ENCODE data around the gene MAN1A1.

The MAN1A1 gene

DNA sequence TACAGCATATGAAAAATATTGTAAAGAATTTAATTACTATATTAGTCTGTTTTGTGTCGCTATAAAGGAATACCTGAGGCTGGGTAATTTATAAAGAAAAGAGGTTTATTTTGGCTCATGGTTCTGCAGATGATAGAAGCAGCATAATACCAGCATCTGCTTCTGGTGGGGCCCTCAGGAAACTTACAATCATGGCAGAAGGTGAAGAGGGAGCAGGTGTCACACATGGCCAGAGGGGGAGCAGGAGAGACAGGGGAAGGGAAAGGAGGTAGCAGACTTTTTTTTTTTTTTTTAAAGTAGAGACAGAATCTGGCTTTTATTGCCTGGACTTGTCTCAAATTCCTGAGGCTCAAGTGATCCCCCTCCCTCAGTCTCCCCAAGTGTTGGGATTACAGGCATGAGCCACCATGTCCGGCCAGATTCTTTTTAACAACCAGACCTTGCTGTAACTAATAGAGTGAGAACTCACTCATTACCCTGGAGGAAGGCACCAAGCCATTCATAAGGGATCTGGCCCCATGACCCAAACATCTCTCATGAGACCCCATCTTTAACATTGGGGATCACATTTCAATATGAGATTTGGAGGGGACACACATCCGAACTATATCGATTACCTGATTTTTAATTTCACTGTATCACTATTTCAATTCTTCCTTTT is 64.6 kb downstream of the MAN1A1 start:
- DNase-seq = no peak
- peaks cover 12% of the 10 kb centered on the region for H3K9me3 Mint-ChIP-seq
- no peaks in the 10 kb centered on the region for H3K27me3 Mint-ChIP-seq (ENCODE audit: low read depth, poor library complexity)
- H3K27ac Mint-ChIP-seq = no peak overlapping the region
- H3K4me1 Mint-ChIP-seq = peaks cover 17% of the 10 kb centered on the region
- H3K4me3 Mint-ChIP-seq = no peak overlapping the region
- peaks cover 47% of the 10 kb centered on the region for H3K36me3 Mint-ChIP-seq (ENCODE audit: low read depth)
- no peak for TF ChIP-seq CTCF (IDR thresholded peaks at IDR 0.05)

GRCh38 chr6:119283979-119284545 is 65.5 kb downstream of the MAN1A1 start:
- H3K4me3 Mint-ChIP-seq = no peak overlapping the region
- peaks cover 47% of the 10 kb centered on the region for H3K36me3 Mint-ChIP-seq (ENCODE audit: low read depth)
- no peak overlapping the region for H3K27ac Mint-ChIP-seq
- peaks cover 8% of the 10 kb centered on the region for H3K4me1 Mint-ChIP-seq
- peaks cover 12% of the 10 kb centered on the region for H3K9me3 Mint-ChIP-seq
- TF ChIP-seq CTCF (IDR thresholded peaks at IDR 0.05) = no peak
- no peak for DNase-seq
- no peaks in the 10 kb centered on the region for H3K27me3 Mint-ChIP-seq (ENCODE audit: low read depth, poor library complexity)

DNA sequence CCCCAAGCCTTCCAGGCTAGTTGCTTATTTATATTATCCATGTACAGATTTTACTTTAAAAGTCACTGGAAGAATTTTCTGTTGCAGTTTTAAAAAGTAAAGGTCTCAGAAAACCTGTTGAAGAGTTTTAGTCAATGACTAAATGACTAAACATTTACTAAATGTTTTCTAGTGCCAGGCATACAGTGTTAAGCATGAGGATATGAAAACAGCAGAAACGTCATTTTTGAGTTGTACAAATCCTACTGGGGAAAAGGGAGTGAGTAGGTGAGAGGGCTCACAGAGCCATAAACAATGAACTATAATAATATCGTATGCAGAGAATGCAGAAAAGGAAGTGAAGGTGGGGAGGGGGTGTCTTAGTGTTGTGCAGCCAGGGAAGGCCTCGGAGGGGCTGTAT is 66.3 kb downstream of the MAN1A1 start:
- H3K36me3 Mint-ChIP-seq (ENCODE audit: low read depth) = peaks cover 47% of the 10 kb centered on the region
- TF ChIP-seq CTCF (IDR thresholded peaks at IDR 0.05) = no peak
- peaks cover 12% of the 10 kb centered on the region for H3K9me3 Mint-ChIP-seq
- H3K27ac Mint-ChIP-seq = peak overlapping the region; percentile 2
- peaks cover 7% of the 10 kb centered on the region for H3K4me1 Mint-ChIP-seq
- no peak for DNase-seq
- H3K27me3 Mint-ChIP-seq (ENCODE audit: low read depth, poor library complexity) = no peaks in the 10 kb centered on the region
- H3K4me3 Mint-ChIP-seq = no peak overlapping the region

GRCh38 chr6:119280668-119281067 is 68.9 kb downstream of the MAN1A1 start:
- peaks cover 42% of the 10 kb centered on the region for H3K36me3 Mint-ChIP-seq (ENCODE audit: low read depth)
- peaks cover 6% of the 10 kb centered on the region for H3K9me3 Mint-ChIP-seq
- DNase-seq = no peak
- H3K4me3 Mint-ChIP-seq = no peak overlapping the region
- no peaks in the 10 kb centered on the region for H3K27me3 Mint-ChIP-seq (ENCODE audit: low read depth, poor library complexity)
- peaks cover 7% of the 10 kb centered on the region for H3K4me1 Mint-ChIP-seq
- no peak for TF ChIP-seq CTCF (IDR thresholded peaks at IDR 0.05)
- H3K27ac Mint-ChIP-seq = no peak overlapping the region

DNA sequence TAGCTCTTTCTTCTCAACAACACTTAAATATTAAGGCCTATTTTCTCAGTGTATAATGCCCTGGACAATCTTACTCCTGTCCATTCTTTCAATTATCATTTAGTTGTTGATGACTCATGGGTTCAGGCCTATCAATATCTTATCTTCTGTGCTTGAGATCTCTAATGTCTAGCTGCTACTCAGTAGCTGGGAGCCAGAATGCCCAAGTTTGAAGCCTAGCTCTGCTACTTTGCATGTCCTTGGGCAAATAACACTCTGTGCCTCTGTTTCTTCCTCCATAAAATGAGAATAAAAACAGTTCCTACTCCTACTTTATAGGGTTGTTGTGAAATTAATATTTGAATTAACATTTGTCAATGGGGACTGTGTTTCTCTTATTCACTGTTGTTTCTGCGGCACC is 69.5 kb downstream of the MAN1A1 start:
- Mint-ChIP-seq H3K27ac (no peak overlapping the region), H3K27me3 (ENCODE audit: low read depth, poor library complexity) (no peaks in the 10 kb centered on the region)
- TF ChIP-seq CTCF (IDR thresholded peaks at IDR 0.05) = no peak

GRCh38 chr6:119278625-119279024 is 70.9 kb downstream of the MAN1A1 start:
- TF ChIP-seq CTCF (IDR thresholded peaks at IDR 0.05) = no peak
- no peaks in the 10 kb centered on the region for H3K27me3 Mint-ChIP-seq (ENCODE audit: low read depth, poor library complexity)
- H3K27ac Mint-ChIP-seq = no peak overlapping the region
- peaks cover 34% of the 10 kb centered on the region for H3K36me3 Mint-ChIP-seq (ENCODE audit: low read depth)
- no peak for DNase-seq
- peaks cover 7% of the 10 kb centered on the region for H3K4me1 Mint-ChIP-seq
- H3K4me3 Mint-ChIP-seq = no peak overlapping the region
- H3K9me3 Mint-ChIP-seq = peaks cover 3% of the 10 kb centered on the region

More for the DNA sequence above, 69.5 kb downstream of the MAN1A1 start:
- Mint-ChIP-seq H3K9me3 (peaks cover 6% of the 10 kb centered on the region), H3K36me3 (ENCODE audit: low read depth) (peaks cover 40% of the 10 kb centered on the region), H3K4me1 (peaks cover 7% of the 10 kb centered on the region), H3K4me3 (no peak overlapping the region)
- no peak for DNase-seq
